Adrenal gland (tissue), 5 donors: ENCODE data around the gene RPP25.

ENCODE experiments used
- CTCF ChIP-seq, 6 experiments: fragments of 450-650 bp in 4 of 6; fragments of 200-600 bp in 2 of 6; sonication (generic) in 1 of 6; IDR thresholded peaks; 1 replicate in 5 of 6; 2 replicates in 1 of 6; pipeline versions ENCODE4 v1.5.1 to v1.8.0; 2016 to 2021; ENCODE audit warnings: antibody characterized with exemption in 6 of 6, mild to moderate bottlenecking in 2 of 6, moderate library complexity in 1 of 6
- POLR2A ChIP-seq, 2 donors: fragments of 450-650 bp; IDR thresholded peaks; one replicate each; pipeline ENCODE4 v1.6.1; 2017; ENCODE audit warnings: antibody characterized with exemption in 2 of 2, mild to moderate bottlenecking in 2 of 2, moderate library complexity in 1 of 2
- donor health status: DM: no; HTN: no; CAD: no.

GRCh38 chr15:74928771-74929198 lies 27.8 kb downstream of the RPP25 start:
- TF ChIP-seq CTCF (IDR thresholded peaks at IDR 0.05) (no peak), POLR2A (IDR thresholded peaks at IDR 0.05) (no peak)
